ENCODE data around the gene S100A11.
"Not testable (repeated sequence)": the region's sequence is repeated elsewhere in the genome, so short reads cannot be mapped to it uniquely, and the experiment has no call there.

The S100A11 gene

DNA sequence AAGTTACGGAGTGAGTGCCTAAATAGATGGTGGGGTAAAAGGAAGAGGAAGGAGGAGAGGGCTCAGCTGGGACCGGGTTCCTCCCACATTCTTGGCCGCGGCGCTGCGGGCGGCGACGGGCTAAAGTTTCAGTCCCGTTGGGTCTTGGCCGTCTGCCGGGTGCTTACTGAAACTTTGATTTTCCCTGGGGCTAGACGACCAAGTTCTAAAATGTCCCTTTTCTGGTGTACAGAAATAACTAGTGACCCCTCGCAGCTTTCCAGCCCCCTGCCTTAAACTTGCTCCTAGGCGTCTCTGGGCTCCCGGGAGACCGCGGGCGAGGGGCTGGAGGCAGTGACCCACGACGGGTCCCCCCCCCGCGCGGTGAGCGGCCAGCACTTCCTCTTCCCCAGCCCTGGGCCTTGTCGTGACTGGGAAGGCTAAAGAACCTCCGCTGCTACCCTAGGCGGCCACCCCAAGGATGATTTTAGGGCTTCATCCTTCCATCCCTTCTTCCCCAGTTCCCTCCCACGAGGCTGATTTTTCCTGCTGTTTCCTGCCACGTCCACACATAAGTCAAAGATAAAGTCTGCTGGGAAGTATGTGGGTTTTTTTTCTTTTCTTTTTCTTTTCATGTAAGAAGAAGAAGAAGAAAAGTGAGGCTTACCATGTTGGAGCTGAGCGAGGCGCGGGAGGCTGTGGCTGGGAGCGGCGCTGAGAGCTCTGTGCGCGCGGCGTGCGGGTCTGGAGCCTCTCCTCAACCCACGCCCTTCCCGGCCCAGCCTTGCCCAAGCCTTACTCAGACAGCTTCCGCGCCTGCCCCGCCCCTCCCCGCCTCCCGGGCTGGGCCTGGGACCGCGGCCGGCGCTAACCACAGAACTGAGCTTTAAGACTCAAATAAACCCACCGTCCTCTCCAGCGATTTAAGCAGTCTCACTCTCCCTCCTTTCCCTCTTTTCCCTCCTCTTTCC, at the start of gene S100A11:
Gene S100A11, minus strand, starts transcription at position 738 of the 950 bp plus-strand sequence. Its CDS starts 89 bp downstream, at position 649.
- peak within 1 kb of the TSS; percentile 83 to 84 for H3K4me3 ChIP-seq (replicated peaks in 1 of 2; ENCODE audit: low read depth in 2 of 2, low read length in 2 of 2)
- TF ChIP-seq, protein P1, sequence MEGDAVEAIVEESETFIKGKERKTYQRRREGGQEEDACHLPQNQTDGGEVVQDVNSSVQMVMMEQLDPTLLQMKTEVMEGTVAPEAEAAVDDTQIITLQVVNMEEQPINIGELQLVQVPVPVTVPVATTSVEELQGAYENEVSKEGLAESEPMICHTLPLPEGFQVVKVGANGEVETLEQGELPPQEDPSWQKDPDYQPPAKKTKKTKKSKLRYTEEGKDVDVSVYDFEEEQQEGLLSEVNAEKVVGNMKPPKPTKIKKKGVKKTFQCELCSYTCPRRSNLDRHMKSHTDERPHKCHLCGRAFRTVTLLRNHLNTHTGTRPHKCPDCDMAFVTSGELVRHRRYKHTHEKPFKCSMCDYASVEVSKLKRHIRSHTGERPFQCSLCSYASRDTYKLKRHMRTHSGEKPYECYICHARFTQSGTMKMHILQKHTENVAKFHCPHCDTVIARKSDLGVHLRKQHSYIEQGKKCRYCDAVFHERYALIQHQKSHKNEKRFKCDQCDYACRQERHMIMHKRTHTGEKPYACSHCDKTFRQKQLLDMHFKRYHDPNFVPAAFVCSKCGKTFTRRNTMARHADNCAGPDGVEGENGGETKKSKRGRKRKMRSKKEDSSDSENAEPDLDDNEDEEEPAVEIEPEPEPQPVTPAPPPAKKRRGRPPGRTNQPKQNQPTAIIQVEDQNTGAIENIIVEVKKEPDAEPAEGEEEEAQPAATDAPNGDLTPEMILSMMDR (IDR thresholded peaks at IDR 0.05; ENCODE audit: low read depth, low read length) = no peak
- peak; percentile 89 to 90 for DNase-seq (ENCODE audit: low read depth in 2 of 2)

DNA sequence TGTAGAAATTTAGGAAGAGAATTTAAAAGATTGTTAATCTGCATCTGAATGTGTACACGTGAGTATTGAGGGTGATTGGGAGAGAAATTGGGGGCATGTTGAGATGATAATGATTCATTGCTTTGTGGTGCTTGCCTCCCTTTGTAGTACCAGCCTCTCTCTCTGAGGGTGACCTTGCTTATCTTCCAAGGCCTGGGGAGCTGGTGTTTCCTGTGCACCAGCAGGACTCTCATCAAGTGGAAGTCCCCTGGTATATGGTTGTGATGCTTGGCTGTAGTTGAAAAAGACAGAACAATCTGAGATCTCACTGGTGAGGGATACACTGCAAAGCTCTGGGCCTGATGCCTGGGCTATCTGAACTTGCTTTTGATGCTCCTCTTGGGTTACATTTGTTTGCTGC, 48.0 kb upstream of the S100A11 start:
- TF ChIP-seq, protein P1 (IDR thresholded peaks at IDR 0.05; ENCODE audit: low read depth, low read length) = no peak
- H3K4me3 ChIP-seq (replicated peaks in 1 of 2; ENCODE audit: low read depth in 2 of 2, low read length in 2 of 2) = no peak overlapping the region
- DNase-seq (ENCODE audit: low read depth in 2 of 2) = no peak

DNA sequence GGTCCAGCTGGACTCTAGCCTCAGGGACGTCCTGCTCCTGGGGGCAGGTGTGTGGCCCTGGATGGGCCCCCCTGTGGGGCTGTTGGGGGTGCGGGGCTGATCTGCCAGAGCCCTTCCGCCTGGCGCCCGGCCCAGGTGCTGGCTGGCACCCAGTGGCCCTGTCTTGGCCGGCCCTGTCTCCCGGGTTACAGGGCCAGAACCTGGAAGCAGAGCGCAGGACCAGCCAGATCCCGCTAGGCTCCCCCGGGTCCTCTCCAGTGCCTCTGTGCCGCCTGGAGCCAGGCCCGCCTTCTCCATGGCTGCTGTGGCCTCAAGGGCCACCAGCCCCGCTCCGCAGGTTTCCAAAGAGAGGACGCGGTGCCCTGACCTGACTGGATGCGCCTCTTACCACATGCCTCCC, 44.2 kb upstream of the S100A11 start:
- H3K4me3 ChIP-seq (replicated peaks in 1 of 2; ENCODE audit: low read depth in 2 of 2, low read length in 2 of 2) = not testable (repeated sequence)

DNA sequence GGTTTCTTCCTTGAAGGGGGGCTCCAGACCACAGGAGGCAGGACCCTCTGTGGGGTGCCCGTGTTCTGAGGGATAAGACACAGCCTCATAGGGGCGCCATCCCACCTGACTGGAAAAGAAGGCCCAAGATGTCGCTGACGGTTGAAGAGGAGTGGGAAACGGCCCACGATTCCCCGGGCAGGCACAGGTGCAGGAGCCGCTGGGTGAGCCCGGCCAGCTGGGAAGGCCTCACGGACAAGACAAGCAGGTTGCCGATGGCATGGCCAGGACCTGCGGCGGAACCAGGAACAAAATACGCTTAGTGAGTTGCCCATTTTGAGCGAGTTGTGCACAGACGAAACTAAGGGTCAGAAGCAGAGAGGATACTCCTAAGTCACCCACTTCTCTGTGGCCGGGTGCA, 43.7 kb upstream of the S100A11 start:
- H3K4me3 ChIP-seq (replicated peaks in 1 of 2; ENCODE audit: low read depth in 2 of 2, low read length in 2 of 2); DNase-seq (ENCODE audit: low read depth in 2 of 2): not testable (repeated sequence)

More for the DNA sequence above, 44.2 kb upstream of the S100A11 start:
- DNase-seq (ENCODE audit: low read depth in 2 of 2) = not testable (repeated sequence)

DNA sequence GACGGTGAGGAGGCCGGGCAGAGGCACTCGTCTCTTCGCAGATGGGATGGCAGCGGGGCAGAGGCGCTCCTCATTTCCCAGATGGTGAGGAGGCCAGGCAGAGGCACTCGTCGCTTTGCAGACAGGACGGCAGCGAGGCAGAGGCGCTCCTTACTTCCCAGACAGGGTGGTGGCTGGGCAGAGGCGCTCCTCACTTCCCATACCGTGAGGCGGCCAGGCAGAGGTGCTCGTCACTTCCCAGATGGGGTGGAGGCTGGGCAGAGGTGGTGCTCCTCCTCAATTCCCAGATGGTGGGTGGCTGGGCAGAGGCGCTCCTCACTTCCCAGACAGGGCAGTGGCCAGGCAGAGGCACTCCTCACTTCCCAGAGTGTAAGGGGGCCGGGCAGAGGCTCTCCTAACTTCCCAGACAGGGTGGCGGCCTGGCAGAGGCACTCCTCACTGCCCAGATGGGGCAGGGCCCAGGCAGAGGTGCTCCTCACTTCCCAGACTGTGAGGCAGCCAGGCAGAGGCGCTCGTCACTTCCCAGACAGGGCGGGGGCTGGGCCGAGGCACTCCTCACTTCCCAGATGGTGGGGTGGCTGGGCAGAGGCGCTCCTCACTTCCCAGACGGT, 42.1 kb upstream of the S100A11 start:
- H3K4me3 ChIP-seq (replicated peaks in 1 of 2; ENCODE audit: low read depth in 2 of 2, low read length in 2 of 2) = no peak overlapping the region
- TF ChIP-seq, protein P1 (IDR thresholded peaks at IDR 0.05; ENCODE audit: low read depth, low read length) = no peak
- DNase-seq (ENCODE audit: low read depth in 2 of 2) = no peak

DNA sequence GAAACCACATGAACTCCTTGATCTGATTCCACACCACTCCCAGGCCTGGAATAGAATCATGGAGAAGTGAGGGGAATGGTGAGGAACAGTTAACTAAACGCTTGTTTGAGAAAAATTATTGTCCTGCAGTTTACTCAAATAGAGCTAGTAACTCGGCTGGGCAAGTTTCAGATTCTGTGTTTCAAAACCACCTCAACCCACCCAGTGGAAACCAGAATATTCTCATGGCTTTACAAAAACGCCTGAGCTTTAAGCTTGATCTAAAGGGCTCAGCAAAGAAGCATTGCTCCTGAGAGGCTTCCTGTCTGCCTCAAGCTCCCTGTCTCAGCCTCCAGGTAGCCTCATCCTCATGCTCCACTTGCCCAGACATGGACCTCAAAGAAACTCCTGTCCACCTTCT, 35.5 kb upstream of the S100A11 start:
- no peak for DNase-seq (ENCODE audit: low read depth in 2 of 2)
- H3K4me3 ChIP-seq (replicated peaks in 1 of 2; ENCODE audit: low read depth in 2 of 2, low read length in 2 of 2) = no peak overlapping the region
- TF ChIP-seq, protein P1 (IDR thresholded peaks at IDR 0.05; ENCODE audit: low read depth, low read length) = no peak

DNA sequence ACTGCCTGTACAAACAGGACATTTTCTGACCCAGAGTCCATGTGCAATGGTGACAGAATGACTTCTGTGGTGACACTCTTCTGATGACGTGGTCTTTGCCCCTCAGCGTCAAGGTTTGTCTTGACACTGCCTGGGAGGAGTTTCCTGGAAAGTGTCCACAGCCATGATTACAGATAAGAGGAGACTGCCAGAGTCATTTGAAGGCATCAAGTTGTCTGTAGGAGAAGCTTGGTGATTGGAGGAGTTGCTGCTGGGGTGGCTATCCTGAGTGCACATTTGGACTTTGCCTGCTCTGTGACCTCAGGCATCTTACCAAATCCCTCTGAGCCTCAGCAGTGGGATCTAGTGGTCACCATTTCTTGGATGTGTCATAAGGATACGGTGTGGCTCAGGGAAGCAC, 34.3 kb upstream of the S100A11 start:
- no peak overlapping the region for H3K4me3 ChIP-seq (replicated peaks in 1 of 2; ENCODE audit: low read depth in 2 of 2, low read length in 2 of 2)
- TF ChIP-seq, protein P1 (IDR thresholded peaks at IDR 0.05; ENCODE audit: low read depth, low read length) = no peak
- no peak for DNase-seq (ENCODE audit: low read depth in 2 of 2)

All from cardiac fibroblast (primary cell).